Neural cell (in vitro differentiated cells): Measurements from ENCODE around the gene YAF2.

Experiments
- EP300 ChIP-seq: fragments of 450-650 bp; conservative IDR thresholded peaks from 2 replicates; pipeline ENCODE4 v1.6.1; 2014; ENCODE audit warnings: antibody characterized with exemption, mild to moderate bottlenecking, moderate library complexity; ENCODE audit not compliant: poor library complexity, severe bottlenecking
- EZH2 ChIP-seq: fragments of 200-600, 300-800 bp; shearing (Covaris generic), sonication (generic); IDR thresholded peaks from 2 replicates; pipeline ENCODE4 v1.6.1; 2014; ENCODE audit warnings: antibody characterized with exemption, low read length, borderline replicate concordance, mild to moderate bottlenecking; ENCODE audit not compliant: insufficient read depth, poor library complexity, severe bottlenecking
- MXI1 ChIP-seq: fragments of 450-650 bp; conservative IDR thresholded peaks from 2 replicates; pipeline ENCODE4 v1.6.1; 2014; ENCODE audit warnings: antibody characterized with exemption, mild to moderate bottlenecking; ENCODE audit not compliant: poor library complexity, severe bottlenecking
- POLR2AphosphoS5 ChIP-seq: IDR thresholded peaks from 2 replicates; pipeline ENCODE4 v1.6.1; 2012
- RAD21 ChIP-seq: fragments of 450-650 bp; conservative IDR thresholded peaks from 2 replicates; pipeline ENCODE4 v1.6.1; 2014; ENCODE audit warnings: antibody characterized with exemption, mild to moderate bottlenecking, moderate library complexity
- SMC3 ChIP-seq: fragments of 450-650 bp; conservative IDR thresholded peaks from 2 replicates; pipeline ENCODE4 v1.6.1; 2014; ENCODE audit warnings: antibody characterized with exemption, mild to moderate bottlenecking, moderate library complexity; ENCODE audit not compliant: poor library complexity
- TAF1 ChIP-seq: IDR thresholded peaks from 2 replicates; pipeline ENCODE4 v1.6.1; 2012; ENCODE audit warnings: low read depth
- TF ChIP-seq, protein P1 (sequence below): fragments of 450-650 bp; IDR thresholded peaks from 2 replicates; pipeline ENCODE4 v1.5.1; 2014; ENCODE audit warnings: antibody characterized with exemption, mild to moderate bottlenecking, moderate library complexity; ENCODE audit not compliant: poor library complexity, severe bottlenecking
- TF ChIP-seq, protein P2 (sequence below): IDR thresholded peaks from 2 replicates; pipeline ENCODE4 v1.6.1; 2012; ENCODE audit warnings: borderline replicate concordance

DNA sequence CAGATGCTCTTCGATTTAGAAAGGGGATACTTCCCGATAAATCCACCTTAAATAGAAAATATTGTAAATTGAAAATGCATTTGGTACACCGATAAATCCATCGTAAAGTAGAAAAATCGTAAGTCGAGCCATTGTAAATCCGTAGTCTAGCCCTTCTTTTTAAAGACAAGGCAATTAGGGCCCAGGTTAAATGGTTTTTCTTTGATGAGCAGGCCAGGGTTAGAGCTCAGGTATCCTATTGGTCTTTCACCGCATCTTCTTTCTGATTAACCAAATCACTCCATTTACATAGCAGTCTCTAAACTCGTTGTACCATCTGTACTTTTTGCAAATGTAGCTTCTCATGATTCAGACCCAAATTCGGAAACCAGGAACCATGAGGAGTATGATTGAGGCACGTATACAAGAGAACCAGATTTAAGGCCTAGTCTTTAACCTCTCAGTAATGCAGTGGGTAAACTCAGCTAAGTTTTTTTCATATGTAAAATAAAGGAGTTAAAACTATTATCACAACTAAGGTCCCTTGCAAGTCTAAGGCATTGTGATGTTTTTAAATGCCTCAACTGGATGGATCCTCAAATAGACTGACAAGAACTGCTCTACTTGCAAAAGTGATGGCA is 2.2 kb upstream of the YAF2 start:
- no peak for TF ChIP-seq POLR2AphosphoS5
- no peak for TF ChIP-seq EP300
- TF ChIP-seq, protein P1, sequence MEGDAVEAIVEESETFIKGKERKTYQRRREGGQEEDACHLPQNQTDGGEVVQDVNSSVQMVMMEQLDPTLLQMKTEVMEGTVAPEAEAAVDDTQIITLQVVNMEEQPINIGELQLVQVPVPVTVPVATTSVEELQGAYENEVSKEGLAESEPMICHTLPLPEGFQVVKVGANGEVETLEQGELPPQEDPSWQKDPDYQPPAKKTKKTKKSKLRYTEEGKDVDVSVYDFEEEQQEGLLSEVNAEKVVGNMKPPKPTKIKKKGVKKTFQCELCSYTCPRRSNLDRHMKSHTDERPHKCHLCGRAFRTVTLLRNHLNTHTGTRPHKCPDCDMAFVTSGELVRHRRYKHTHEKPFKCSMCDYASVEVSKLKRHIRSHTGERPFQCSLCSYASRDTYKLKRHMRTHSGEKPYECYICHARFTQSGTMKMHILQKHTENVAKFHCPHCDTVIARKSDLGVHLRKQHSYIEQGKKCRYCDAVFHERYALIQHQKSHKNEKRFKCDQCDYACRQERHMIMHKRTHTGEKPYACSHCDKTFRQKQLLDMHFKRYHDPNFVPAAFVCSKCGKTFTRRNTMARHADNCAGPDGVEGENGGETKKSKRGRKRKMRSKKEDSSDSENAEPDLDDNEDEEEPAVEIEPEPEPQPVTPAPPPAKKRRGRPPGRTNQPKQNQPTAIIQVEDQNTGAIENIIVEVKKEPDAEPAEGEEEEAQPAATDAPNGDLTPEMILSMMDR, result no peak
- no peak for TF ChIP-seq TAF1
- no peak for TF ChIP-seq MXI1
- TF ChIP-seq SMC3, result no peak
- no peak for TF ChIP-seq RAD21
- TF ChIP-seq, protein P2, sequence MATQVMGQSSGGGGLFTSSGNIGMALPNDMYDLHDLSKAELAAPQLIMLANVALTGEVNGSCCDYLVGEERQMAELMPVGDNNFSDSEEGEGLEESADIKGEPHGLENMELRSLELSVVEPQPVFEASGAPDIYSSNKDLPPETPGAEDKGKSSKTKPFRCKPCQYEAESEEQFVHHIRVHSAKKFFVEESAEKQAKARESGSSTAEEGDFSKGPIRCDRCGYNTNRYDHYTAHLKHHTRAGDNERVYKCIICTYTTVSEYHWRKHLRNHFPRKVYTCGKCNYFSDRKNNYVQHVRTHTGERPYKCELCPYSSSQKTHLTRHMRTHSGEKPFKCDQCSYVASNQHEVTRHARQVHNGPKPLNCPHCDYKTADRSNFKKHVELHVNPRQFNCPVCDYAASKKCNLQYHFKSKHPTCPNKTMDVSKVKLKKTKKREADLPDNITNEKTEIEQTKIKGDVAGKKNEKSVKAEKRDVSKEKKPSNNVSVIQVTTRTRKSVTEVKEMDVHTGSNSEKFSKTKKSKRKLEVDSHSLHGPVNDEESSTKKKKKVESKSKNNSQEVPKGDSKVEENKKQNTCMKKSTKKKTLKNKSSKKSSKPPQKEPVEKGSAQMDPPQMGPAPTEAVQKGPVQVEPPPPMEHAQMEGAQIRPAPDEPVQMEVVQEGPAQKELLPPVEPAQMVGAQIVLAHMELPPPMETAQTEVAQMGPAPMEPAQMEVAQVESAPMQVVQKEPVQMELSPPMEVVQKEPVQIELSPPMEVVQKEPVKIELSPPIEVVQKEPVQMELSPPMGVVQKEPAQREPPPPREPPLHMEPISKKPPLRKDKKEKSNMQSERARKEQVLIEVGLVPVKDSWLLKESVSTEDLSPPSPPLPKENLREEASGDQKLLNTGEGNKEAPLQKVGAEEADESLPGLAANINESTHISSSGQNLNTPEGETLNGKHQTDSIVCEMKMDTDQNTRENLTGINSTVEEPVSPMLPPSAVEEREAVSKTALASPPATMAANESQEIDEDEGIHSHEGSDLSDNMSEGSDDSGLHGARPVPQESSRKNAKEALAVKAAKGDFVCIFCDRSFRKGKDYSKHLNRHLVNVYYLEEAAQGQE, result no peak
- no peak for TF ChIP-seq EZH2
